ENCODE results near the gene LZTS3. TPM values are rescaled to one million over a fixed set of nuclear protein-coding genes. Genes with fewer than 3 reads are reported as not detected.

LZTS3 gene
- total and polyA plus RNA-seq, 10 of the 15 experiments (the other 5 are each of a cell fraction or from before 2014, with no cell fraction given): 0.03 to 0.90 (median 0.22) TPM

DNA sequence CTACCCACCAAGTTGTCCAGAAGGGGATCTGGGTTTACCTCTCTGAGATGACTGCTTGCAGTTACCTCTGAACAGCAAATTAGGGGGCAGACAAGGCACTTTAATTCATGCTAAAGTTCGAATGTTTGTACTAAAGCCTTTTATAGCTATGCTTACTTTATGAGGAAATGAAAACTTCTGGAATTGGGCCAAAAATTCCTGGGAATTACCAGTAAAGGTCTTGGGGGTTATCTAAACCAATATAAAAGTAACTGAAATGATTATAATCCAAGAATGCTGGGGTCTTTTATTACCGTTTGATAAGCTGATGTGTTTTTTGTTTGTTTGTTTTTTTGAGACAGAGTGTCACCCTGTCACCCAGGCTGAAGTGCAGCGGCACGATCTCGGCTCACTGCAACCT, 7.9 kb upstream of the LZTS3 start:
- Histone ChIP-seq H3K79me2 (ENCODE audit: control insufficient read depth, insufficient read depth, low read length) (no peaks in the 10 kb centered on the region), H2AFZ (ENCODE audit: control insufficient read depth, low read depth, low read length) (no peak overlapping the region), H3K4me2 (ENCODE audit: control insufficient read depth, insufficient read depth) (no peak overlapping the region), H3K27me3 (replicated peaks in 1 of 2; ENCODE audit: control insufficient read depth in 2 of 2, insufficient read depth in 2 of 2, low read length in 1 of 2) (no peaks in the 10 kb centered on the region), H3K4me1 (ENCODE audit: control insufficient read depth, insufficient read depth, low read length) (no peaks in the 10 kb centered on the region), H3K9ac (ENCODE audit: control insufficient read depth, insufficient read depth, low read length) (no peak overlapping the region), H3K9me3 (replicated peaks; ENCODE audit: control insufficient read depth, insufficient read depth, low read length) (no peaks in the 10 kb centered on the region), H4K20me1 (ENCODE audit: control insufficient read depth, insufficient read depth) (no peaks in the 10 kb centered on the region), H3K27ac (ENCODE audit: control insufficient read depth, insufficient read depth) (no peak overlapping the region), H3K36me3 (ENCODE audit: control insufficient read depth in 2 of 2, insufficient read depth in 2 of 2, low read length in 1 of 2) (no peaks in the 10 kb centered on the region), H3K4me3 (no peak overlapping the region)
- 74% methylated on average over 5 of the region's 5 CpGs for WGBS (ENCODE audit: insufficient coverage, insufficient replicate concordance, low lambda C conversion rate, missing lambda C conversion rate)
- no peak for FAIRE-seq
- ATAC-seq: no peak
- in situ Hi-C loops (cut with MboI): no loop called here
- SMC1A ChIA-PET (ENCODE audit: uncharacterized antibody, unreplicated experiment): no interaction called here
- RAD21 ChIA-PET (ENCODE audit: unreplicated experiment): no interaction called here
- POLR2A ChIA-PET: no interaction called here
- no TSS peak for BruUV-seq (replicated peaks)
- intact Hi-C loops (cut with micrococcal nuclease; ENCODE audit: unreplicated experiment): no loop called here
- no peak for DNase-seq (ENCODE audit: low read depth, low spot score)
- CTCF ChIA-PET: no interaction called here
- TF ChIP-seq FOXM1 (IDR thresholded peaks at IDR 0.05; ENCODE audit: low read depth, low read length): no peak
- no peak for TF ChIP-seq CHD2 (IDR thresholded peaks at IDR 0.05; ENCODE audit: borderline replicate concordance, low read depth, low read length)
- no peak for TF ChIP-seq CREB1 (IDR thresholded peaks at IDR 0.05; ENCODE audit: low read depth)
- no peak for TF ChIP-seq NFYA (IDR thresholded peaks at IDR 0.05; ENCODE audit: borderline replicate concordance, low read depth, low read length)
- TF ChIP-seq HCFC1 (IDR thresholded peaks at IDR 0.05; ENCODE audit: low read length): no peak
- TF ChIP-seq BCL11A (IDR thresholded peaks at IDR 0.05; ENCODE audit: low read depth, low read length): no peak
- TF ChIP-seq MTA2 (IDR thresholded peaks at IDR 0.05; ENCODE audit: low read depth): no peak
- TF ChIP-seq NFXL1 (IDR thresholded peaks at IDR 0.05; ENCODE audit: borderline replicate concordance): no peak
- no peak for TF ChIP-seq ZNF217 (IDR thresholded peaks at IDR 0.05)
- TF ChIP-seq ESRRA (IDR thresholded peaks at IDR 0.05; ENCODE audit: low read length): no peak
- TF ChIP-seq, protein P1, sequence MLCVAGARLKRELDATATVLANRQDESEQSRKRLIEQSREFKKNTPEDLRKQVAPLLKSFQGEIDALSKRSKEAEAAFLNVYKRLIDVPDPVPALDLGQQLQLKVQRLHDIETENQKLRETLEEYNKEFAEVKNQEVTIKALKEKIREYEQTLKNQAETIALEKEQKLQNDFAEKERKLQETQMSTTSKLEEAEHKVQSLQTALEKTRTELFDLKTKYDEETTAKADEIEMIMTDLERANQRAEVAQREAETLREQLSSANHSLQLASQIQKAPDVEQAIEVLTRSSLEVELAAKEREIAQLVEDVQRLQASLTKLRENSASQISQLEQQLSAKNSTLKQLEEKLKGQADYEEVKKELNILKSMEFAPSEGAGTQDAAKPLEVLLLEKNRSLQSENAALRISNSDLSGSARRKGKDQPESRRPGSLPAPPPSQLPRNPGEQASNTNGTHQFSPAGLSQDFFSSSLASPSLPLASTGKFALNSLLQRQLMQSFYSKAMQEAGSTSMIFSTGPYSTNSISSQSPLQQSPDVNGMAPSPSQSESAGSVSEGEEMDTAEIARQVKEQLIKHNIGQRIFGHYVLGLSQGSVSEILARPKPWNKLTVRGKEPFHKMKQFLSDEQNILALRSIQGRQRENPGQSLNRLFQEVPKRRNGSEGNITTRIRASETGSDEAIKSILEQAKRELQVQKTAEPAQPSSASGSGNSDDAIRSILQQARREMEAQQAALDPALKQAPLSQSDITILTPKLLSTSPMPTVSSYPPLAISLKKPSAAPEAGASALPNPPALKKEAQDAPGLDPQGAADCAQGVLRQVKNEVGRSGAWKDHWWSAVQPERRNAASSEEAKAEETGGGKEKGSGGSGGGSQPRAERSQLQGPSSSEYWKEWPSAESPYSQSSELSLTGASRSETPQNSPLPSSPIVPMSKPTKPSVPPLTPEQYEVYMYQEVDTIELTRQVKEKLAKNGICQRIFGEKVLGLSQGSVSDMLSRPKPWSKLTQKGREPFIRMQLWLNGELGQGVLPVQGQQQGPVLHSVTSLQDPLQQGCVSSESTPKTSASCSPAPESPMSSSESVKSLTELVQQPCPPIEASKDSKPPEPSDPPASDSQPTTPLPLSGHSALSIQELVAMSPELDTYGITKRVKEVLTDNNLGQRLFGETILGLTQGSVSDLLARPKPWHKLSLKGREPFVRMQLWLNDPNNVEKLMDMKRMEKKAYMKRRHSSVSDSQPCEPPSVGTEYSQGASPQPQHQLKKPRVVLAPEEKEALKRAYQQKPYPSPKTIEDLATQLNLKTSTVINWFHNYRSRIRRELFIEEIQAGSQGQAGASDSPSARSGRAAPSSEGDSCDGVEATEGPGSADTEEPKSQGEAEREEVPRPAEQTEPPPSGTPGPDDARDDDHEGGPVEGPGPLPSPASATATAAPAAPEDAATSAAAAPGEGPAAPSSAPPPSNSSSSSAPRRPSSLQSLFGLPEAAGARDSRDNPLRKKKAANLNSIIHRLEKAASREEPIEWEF (IDR thresholded peaks at IDR 0.05; ENCODE audit: insufficient replicate concordance, low read depth, low read length): no peak
- TF ChIP-seq, protein P2, sequence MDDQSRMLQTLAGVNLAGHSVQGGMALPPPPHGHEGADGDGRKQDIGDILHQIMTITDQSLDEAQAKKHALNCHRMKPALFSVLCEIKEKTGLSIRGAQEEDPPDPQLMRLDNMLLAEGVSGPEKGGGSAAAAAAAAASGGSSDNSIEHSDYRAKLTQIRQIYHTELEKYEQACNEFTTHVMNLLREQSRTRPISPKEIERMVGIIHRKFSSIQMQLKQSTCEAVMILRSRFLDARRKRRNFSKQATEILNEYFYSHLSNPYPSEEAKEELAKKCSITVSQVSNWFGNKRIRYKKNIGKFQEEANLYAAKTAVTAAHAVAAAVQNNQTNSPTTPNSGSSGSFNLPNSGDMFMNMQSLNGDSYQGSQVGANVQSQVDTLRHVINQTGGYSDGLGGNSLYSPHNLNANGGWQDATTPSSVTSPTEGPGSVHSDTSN (IDR thresholded peaks at IDR 0.05; ENCODE audit: insufficient replicate concordance, low read depth, low read length): no peak
- no peak for TF ChIP-seq SMARCA5 (IDR thresholded peaks at IDR 0.05)
- TF ChIP-seq, protein P3, sequence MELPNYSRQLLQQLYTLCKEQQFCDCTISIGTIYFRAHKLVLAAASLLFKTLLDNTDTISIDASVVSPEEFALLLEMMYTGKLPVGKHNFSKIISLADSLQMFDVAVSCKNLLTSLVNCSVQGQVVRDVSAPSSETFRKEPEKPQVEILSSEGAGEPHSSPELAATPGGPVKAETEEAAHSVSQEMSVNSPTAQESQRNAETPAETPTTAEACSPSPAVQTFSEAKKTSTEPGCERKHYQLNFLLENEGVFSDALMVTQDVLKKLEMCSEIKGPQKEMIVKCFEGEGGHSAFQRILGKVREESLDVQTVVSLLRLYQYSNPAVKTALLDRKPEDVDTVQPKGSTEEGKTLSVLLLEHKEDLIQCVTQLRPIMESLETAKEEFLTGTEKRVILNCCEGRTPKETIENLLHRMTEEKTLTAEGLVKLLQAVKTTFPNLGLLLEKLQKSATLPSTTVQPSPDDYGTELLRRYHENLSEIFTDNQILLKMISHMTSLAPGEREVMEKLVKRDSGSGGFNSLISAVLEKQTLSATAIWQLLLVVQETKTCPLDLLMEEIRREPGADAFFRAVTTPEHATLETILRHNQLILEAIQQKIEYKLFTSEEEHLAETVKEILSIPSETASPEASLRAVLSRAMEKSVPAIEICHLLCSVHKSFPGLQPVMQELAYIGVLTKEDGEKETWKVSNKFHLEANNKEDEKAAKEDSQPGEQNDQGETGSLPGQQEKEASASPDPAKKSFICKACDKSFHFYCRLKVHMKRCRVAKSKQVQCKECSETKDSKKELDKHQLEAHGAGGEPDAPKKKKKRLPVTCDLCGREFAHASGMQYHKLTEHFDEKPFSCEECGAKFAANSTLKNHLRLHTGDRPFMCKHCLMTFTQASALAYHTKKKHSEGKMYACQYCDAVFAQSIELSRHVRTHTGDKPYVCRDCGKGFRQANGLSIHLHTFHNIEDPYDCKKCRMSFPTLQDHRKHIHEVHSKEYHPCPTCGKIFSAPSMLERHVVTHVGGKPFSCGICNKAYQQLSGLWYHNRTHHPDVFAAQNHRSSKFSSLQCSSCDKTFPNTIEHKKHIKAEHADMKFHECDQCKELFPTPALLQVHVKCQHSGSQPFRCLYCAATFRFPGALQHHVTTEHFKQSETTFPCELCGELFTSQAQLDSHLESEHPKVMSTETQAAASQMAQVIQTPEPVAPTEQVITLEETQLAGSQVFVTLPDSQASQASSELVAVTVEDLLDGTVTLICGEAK (IDR thresholded peaks at IDR 0.05; ENCODE audit: borderline replicate concordance): no peak
- TF ChIP-seq MEF2B (IDR thresholded peaks at IDR 0.05; ENCODE audit: partially characterized antibody, poor library complexity, severe bottlenecking): no peak
- no peak for TF ChIP-seq IKZF2 (IDR thresholded peaks at IDR 0.05)
- no peak for TF ChIP-seq LARP7 (IDR thresholded peaks at IDR 0.05)
